Measurements from ENCODE around the gene DOCK6. TPM values are rescaled to one million over a fixed set of nuclear protein-coding genes. Genes with fewer than 3 reads are reported as not detected.

DOCK6 gene
- total and polyA plus RNA-seq, 10 of the 15 experiments (the other 5 are each of a cell fraction or from before 2014, with no cell fraction given) = 0.76 to 24.8 (median 4.7) TPM

GRCh38 chr19:11194173-11194572 lies 68.2 kb downstream of the DOCK6 start:
- no TSS peak for BruUV-seq (replicated peaks)
- POLR2A ChIA-PET = no interaction called here
- ATAC-seq = no peak
- Histone ChIP-seq H3K9me3 (replicated peaks; ENCODE audit: control insufficient read depth, insufficient read depth, low read length) (no peaks in the 10 kb centered on the region; the same call in 2 of the 3 replicates), H3K4me3 (no peak overlapping the region), H3K27me3 (replicated peaks in 1 of 2; ENCODE audit: control insufficient read depth in 2 of 2, insufficient read depth in 2 of 2, low read length in 1 of 2) (no peaks in the 10 kb centered on the region), H3K27ac (ENCODE audit: control insufficient read depth, insufficient read depth) (no peak overlapping the region), H3K4me2 (ENCODE audit: control insufficient read depth, insufficient read depth) (no peak overlapping the region), H3K9ac (ENCODE audit: control insufficient read depth, insufficient read depth, low read length) (no peak overlapping the region), H4K20me1 (ENCODE audit: control insufficient read depth, insufficient read depth) (no peaks in the 10 kb centered on the region), H2AFZ (ENCODE audit: control insufficient read depth, low read depth, low read length) (no peak overlapping the region), H3K36me3 (ENCODE audit: control insufficient read depth in 2 of 2, insufficient read depth in 2 of 2, low read length in 1 of 2) (no peaks in the 10 kb centered on the region; a peak in 1 of 4 replicates), H3K79me2 (ENCODE audit: control insufficient read depth, insufficient read depth, low read length) (peaks cover 3% of the 10 kb centered on the region), H3K4me1 (ENCODE audit: control insufficient read depth, insufficient read depth, low read length) (peaks cover 22% of the 10 kb centered on the region)
- no peak for DNase-seq (ENCODE audit: low read depth, low spot score)
- CTCF ChIA-PET = no interaction called here
- TF ChIP-seq CBFB (IDR thresholded peaks at IDR 0.05; ENCODE audit: low read depth) = no peak
- TF ChIP-seq HCFC1 (IDR thresholded peaks at IDR 0.05; ENCODE audit: low read length) = no peak
- TF ChIP-seq POLR2A (IDR thresholded peaks at IDR 0.05; ENCODE audit: low read depth, low read length) = no peak
- TF ChIP-seq WRNIP1 (IDR thresholded peaks at IDR 0.05; ENCODE audit: borderline replicate concordance, low read depth, low read length) = no peak
- no peak for TF ChIP-seq ZNF592 (IDR thresholded peaks at IDR 0.05)
- WGBS (ENCODE audit: insufficient coverage, insufficient replicate concordance, low lambda C conversion rate, missing lambda C conversion rate) = 79% methylated on average over 8 of the region's 8 CpGs
- FAIRE-seq = no peak
- RAD21 ChIA-PET (ENCODE audit: unreplicated experiment) = no interaction called here
- in situ Hi-C loops (cut with MboI) = no loop called here
- intact Hi-C loops (cut with micrococcal nuclease; ENCODE audit: unreplicated experiment) = no loop called here
- SMC1A ChIA-PET (ENCODE audit: uncharacterized antibody, unreplicated experiment) = interaction anchor here (1.1 kb wide), 1 partner anchor 11 kb away, joined by 3 read pairs; no protein-coding TSS in a partner anchor
